HG03280 (cell line): Measurements from ENCODE around the gene CLEC18B.
"Not testable (repeated sequence)": the region's sequence is repeated elsewhere in the genome, so short reads cannot be mapped to it uniquely, and the experiment has no call there.

Experiments used
- ATAC-seq: cut with Tn5 transposase; IDR thresholded peaks from one replicate; pipeline ENCODE4 v1.9.1; 2021; ENCODE audit warnings: mild to moderate bottlenecking, moderate library complexity; ENCODE audit not compliant: unreplicated experiment

CLEC18B gene

GRCh38 chr16:74420612-74421481 lies at the start of gene CLEC18B:
Gene CLEC18B (minus strand): TSS chr16:74421478. CDS start chr16:74421270, 208 bp downstream.
- not testable (repeated sequence) for ATAC-seq

- ATAC-seq = no peak
These were observed 48.7 kb upstream of the CLEC18B start for GRCh38 chr16:74469946-74470478.

DNA sequence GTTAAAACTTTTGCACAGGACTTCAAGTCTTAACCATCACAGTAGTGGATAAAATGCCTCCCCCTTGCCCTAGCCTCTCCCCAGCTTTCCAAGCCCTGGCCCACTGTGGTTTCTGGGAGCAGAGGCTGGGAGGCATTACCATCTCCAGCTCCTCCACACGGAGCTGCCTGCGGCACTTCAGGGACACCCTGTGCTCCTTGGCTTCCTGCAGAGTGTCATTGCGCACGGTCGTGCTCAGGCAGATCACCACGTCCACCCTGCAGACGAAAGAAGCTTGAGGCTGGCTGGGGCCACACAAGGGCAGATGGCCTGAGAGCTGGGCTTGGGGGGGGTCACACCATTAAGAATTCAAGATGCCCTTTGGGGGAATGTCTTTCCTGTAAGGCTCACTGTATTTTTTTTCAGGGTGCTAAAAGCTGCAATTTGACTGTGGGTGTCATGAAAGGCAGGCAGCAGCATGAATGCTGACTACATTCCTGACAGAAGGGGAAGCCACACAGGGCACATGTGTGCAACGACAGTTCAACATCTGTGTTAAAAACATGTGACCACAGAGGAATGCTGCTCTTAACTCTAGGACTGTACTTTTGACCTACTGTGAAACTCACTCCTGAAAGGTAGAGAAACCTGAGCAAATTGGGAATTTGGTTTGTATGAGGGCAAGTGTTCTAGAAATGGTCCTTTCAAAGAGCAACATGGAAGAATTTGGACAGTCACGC lies 47.7 kb upstream of the CLEC18B start:
- no peak for ATAC-seq

DNA sequence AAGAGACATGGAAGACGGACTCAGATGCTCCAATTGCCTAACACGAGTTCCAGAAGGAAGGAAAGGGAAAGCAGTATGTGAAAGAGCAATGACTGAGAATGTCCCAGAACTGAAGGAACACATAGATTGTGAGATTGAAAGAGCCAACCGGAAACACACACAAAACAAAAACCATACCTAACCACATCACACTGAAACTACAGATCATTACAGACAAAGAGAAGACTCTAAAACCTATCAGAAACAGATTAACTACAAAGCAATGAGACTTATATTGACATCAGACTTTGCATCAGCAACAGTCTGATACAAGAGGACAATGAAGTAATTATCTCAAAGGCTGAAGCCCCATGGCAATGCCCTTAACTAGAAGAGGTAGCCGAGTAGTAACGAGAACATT lies 45.6 kb upstream of the CLEC18B start:
- ATAC-seq = peak; percentile 77

- ATAC-seq = no peak
These were observed 44.8 kb upstream of the CLEC18B start for GRCh38 chr16:74465851-74466685.

DNA sequence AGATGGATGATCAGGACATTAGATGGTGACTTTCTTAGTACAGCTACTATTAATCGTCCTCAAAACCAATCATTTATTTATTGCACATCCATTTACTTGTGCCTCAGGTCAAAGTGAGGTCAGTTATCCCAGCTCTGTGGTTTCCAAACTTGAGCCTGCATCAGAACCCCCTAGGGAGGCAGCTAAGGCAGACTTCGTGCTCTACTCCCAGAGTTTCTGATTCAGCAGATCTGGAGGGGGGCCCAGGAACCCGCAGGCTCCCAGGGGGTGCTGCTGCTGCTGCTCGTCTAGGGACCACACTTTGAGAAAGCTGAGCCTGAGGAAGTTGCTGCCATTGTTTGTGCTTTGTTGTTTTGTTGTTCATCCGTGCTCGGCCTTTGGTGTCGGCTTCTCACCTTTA lies 44.0 kb upstream of the CLEC18B start:
- no peak for ATAC-seq

- no peak for ATAC-seq
These were observed 42.6 kb upstream of the CLEC18B start for GRCh38 chr16:74463888-74464287.

GRCh38 chr16:74462361-74462760 lies 41.1 kb upstream of the CLEC18B start:
- ATAC-seq = no peak

DNA sequence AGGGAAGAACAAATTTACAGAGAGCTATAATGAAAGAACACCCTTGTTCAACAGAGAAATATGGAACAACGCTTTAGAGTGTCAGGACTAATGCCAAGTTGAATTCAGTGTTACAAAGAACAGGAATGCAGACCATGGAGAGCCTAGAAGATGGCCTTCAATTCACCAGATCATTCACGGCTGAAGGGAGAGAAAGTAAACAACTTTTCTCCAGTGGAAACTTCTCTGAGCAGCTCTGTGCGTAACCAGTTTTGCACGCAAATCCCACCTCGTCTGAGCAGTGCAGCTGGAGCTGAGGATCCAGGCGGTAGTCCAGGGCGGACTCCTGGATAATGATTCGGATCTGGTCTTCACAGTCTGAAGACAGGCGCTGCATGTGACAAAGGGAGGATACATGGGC lies 40.5 kb upstream of the CLEC18B start:
- no peak for ATAC-seq

DNA sequence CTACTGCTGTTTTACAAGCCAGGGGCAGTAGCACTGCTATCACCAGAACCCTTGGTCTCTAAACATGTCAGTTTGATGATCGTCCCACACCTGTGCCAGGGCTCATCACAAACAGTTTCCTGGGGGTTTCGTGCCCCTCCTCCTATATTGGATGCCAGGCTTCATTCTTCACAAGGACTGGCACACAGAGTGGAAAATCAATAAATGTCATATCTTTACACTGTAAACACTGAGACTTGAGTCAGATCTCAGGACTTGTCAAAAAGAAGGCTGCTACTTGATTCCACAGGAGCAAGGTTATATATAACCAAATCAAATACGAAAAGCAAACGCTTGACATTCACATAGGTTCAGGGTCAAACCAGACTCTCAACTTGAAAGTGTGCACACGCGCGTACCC lies 39.3 kb upstream of the CLEC18B start:
- no peak for ATAC-seq

- no peak for ATAC-seq
These were observed 35.0 kb upstream of the CLEC18B start for GRCh38 chr16:74456290-74456625.

- ATAC-seq = no peak
These were observed 34.5 kb upstream of the CLEC18B start for GRCh38 chr16:74455619-74456289.

DNA sequence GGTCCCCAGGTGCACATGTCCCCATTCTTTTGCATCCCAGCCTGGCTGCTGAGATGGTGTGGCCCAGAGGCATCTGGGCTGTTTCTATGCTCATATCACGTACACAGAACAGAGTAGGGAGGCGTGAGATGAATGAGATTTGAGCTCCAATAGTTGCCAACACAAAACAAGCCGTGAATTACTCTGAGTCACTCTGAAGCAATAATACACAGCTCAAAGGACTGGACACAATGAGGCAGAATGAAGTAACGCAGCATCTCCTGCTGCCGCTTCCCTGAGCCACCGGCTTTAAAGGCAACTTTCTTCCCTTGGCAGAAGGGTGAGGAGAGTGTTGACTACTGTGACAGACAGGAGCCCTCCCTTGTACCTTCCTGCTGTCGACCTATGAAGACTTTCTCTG lies 33.9 kb upstream of the CLEC18B start:
- no peak for ATAC-seq

GRCh38 chr16:74451951-74452758 lies 30.9 kb upstream of the CLEC18B start:
- peak; percentile 51 for ATAC-seq

DNA sequence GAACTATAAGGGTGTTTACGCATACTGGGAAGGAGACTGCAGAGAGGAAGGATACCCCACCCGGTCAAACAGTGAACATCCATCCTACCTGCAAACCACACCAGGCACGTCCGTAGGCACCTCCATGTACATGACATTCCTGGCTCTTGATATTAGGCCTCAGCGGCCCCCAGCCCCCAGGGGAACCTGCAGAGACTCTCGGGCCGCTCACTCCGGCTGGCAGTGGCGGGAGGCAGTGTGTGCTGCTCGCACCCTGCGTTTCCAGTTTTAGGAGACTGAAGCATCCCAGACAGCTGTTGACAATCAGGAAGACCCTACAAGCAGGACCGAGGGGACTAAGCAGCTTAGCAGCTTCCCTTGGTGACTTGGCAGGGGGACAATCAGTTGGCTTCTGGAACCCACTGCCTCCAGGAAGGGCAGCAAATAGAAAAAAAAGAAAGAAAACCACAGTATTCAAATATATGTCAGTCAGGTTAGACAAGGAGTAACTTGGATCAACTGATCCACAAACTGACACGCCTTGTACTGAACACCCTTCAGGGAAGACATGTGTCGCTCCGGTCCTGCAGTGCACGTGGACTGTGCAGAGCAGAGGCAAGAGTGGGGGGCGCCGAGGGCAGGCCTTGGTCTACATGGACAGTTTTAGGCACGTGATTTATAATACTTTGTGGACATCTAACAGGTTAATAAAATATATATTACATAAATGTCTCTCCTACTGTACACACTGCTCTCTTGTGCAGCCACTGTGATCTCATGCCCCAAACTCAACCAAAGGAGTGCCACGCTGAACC lies 29.9 kb upstream of the CLEC18B start:
- no peak for ATAC-seq

DNA sequence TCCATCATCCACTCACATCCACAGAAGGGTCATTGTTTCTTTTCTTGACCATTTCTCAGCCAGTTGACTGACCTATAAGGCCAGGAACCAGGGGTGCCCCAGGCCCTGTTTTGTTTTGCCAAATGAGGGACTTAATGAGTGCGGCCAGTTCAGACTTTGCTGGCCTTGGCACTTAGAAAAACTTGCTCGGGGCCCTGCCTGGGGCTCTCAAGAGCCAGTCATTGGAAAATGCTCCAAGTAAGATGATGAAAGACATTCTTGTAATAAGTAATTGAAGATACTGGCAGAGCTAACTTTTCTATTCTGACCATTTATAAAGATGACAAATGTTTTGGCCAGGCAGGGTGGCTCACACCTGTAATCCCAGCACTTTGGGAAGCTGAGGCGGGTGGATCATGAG lies 29.0 kb upstream of the CLEC18B start:
- ATAC-seq = no peak

DNA sequence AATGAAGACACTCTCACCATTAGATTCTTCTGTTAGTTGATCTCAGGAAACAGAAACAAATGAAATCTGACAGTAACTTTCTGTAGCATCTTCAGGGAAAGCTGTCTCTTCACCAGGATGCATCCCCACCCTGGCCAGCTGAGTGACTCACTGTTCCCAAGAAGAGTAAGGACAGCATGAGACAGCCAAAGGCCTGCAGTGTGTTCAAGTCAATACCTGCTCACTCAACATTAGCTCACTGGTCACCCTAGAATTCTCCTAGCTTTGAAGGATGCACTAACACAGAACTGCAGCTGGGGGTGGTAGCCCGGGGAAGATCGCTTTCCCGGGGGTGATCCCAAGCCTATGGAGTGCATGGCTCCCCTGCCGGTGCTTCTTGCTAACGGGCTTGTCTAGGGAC lies 28.2 kb upstream of the CLEC18B start:
- no peak for ATAC-seq

- no peak for ATAC-seq
These were observed 27.7 kb upstream of the CLEC18B start for GRCh38 chr16:74448990-74449389.

GRCh38 chr16:74447578-74447977 lies 26.3 kb upstream of the CLEC18B start:
- no peak for ATAC-seq
